22Rv1 (cell line): ENCODE data around the gene PPP1R16B.

Experiments used
- CTCF ChIP-seq: fragments of 450-650 bp; IDR thresholded peaks from 2 replicates; pipeline ENCODE4 v1.5.1; 2017; ENCODE audit warnings: mild to moderate bottlenecking
- ZFX ChIP-seq: fragments of 450-650 bp; IDR thresholded peaks from 2 replicates; pipeline ENCODE4 v1.6.1; 2017; ENCODE audit warnings: antibody characterized with exemption, borderline replicate concordance

DNA sequence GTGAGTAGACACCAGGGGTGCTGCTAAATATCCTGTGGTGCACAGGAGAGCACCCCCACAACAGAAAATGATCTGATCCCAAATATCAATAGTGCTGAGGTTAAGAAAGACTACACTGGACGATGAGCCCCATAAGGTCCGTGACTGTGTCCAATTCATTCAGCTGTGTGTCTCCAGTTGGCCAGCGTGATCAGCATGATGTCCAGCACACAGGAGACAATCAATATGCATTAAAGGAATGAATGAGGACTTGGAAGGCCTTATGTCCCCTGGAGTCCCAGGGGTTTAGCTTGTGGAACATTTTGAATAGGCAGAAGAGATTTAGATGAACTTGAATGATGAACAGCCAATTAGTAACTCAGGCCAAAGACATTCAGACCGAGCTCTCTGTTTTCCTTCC, 6.3 kb downstream of the PPP1R16B start:
- no peak for TF ChIP-seq CTCF
- no peak for TF ChIP-seq ZFX
